GM18870 (cell line): ENCODE results near the gene NYAP1.

Experiments
- ATAC-seq: cut with Tn5 transposase; IDR thresholded peaks from one replicate; pipeline ENCODE4 v1.9.1; 2021; ENCODE audit warnings: moderate library complexity; ENCODE audit not compliant: unreplicated experiment

The NYAP1 gene

GRCh38 chr7:100456562-100456961 lies 27.2 kb upstream of the NYAP1 start:
- ATAC-seq: no peak

- ATAC-seq: no peak
Observed at GRCh38 chr7:100457033-100457432, 26.7 kb upstream of the NYAP1 start.

GRCh38 chr7:100464210-100464660 lies 19.5 kb upstream of the NYAP1 start, which contains the start of gene SPACDR:
Gene SPACDR, minus strand, starts transcription at chr7:100464260. Its CDS starts 235 bp downstream, at chr7:100464025.
- no peak for ATAC-seq

- no peak for ATAC-seq
Observed at GRCh38 chr7:100464791-100465190, 18.9 kb upstream of the NYAP1 start.

- no peak for ATAC-seq
Observed at GRCh38 chr7:100465299-100465698, 18.4 kb upstream of the NYAP1 start.

- no peak for ATAC-seq
Observed at GRCh38 chr7:100465702-100466311, 17.9 kb upstream of the NYAP1 start.

- no peak for ATAC-seq
Observed at GRCh38 chr7:100466653-100467605, 16.8 kb upstream of the NYAP1 start.

GRCh38 chr7:100467638-100468373 lies 15.9 kb upstream of the NYAP1 start:
- no peak for ATAC-seq

- ATAC-seq: no peak
Observed at GRCh38 chr7:100469227-100470044, 14.3 kb upstream of the NYAP1 start.

- no peak for ATAC-seq
Observed at GRCh38 chr7:100471021-100471420, 12.7 kb upstream of the NYAP1 start.

GRCh38 chr7:100472121-100472851 lies 11.4 kb upstream of the NYAP1 start:
- no peak for ATAC-seq

GRCh38 chr7:100472854-100473499 lies 10.8 kb upstream of the NYAP1 start:
- ATAC-seq: no peak

- ATAC-seq: no peak
Observed at GRCh38 chr7:100475549-100475948, 8.2 kb upstream of the NYAP1 start.

- ATAC-seq: no peak
Observed at GRCh38 chr7:100476101-100476780, 7.5 kb upstream of the NYAP1 start.

- ATAC-seq: no peak
Observed at GRCh38 chr7:100476903-100477870, 6.5 kb upstream of the NYAP1 start.

- no peak for ATAC-seq
Observed at GRCh38 chr7:100477871-100478267, 5.9 kb upstream of the NYAP1 start.

GRCh38 chr7:100478958-100479660 lies 4.6 kb upstream of the NYAP1 start, which contains the start of gene TSC22D4:
Gene TSC22D4, minus strand, starts transcription at chr7:100479214. Its CDS starts 1,176 bp downstream, at chr7:100478038.
- ATAC-seq: peak; percentile 54
